HCT116 (cell line): ENCODE measurements around the gene PIGA. TPM values are rescaled to one million over a fixed set of nuclear protein-coding genes. Genes with fewer than 3 reads are reported as not detected.

Source experiments
- ATAC-seq: fragments of 200-7000 bp; cut with Tn5 transposase; 2 replicates; pipeline ENCODE4 v1.9.1; 2020; ENCODE audit warnings: mild to moderate bottlenecking, moderate library complexity
- BruUV-seq: library from RNA; stranded (reverse); fragments of 400-500 nt; replicated peaks from 2 replicates; lab custom pipeline; 2021; lab: Mats Ljungman, UMichigan
- CTCF ChIA-PET: fragments of 300-600 bp; sonication (Branson Sonifier 250); formaldehyde crosslinking; loops from one replicate; lab custom pipeline; 2021; ENCODE audit warnings: antibody characterized with exemption; lab: Charles Lee
- POLR2A ChIA-PET: fragments of 300-600, 350-600 bp; sonication (Branson Sonifier 250); formaldehyde crosslinking; loops from one replicate; lab custom pipeline; 2021; ENCODE audit warnings: antibody characterized with exemption; lab: Charles Lee
- RAD21 ChIA-PET, 2 experiments: fragments of 300-600 bp; sonication (Branson Sonifier 250); formaldehyde crosslinking; loops; one replicate each; lab custom pipeline; 2023; ENCODE audit warnings: low total read pairs in 2 of 2; ENCODE audit not compliant: uncharacterized antibody in 2 of 2, unreplicated experiment in 2 of 2, low non-redundant PET in 1 of 2; lab: Charles Lee
- DNase-seq: peaks from one replicate; pipeline ENCODE4 v3.0.0-alpha.2; 2010; ENCODE audit warnings: low read depth, low spot score
- H2AFZ ChIP-seq: fragments of 200-600 bp; shearing (Covaris generic), sonication (generic); 2 replicates; pipeline ENCODE4 v1.6.1; 2017; ENCODE audit warnings: low read depth, mixed run types, mixed read lengths, antibody characterized with exemption, low read length; ENCODE audit not compliant: poor library complexity, severe bottlenecking
- H3K27ac ChIP-seq: 2 replicates; pipeline ENCODE4 v1.5.1; 2012; ENCODE audit warnings: low read depth, low read length
- H3K27me3 ChIP-seq: fragments of 200-600 bp; sonication (generic); 2 replicates; pipeline ENCODE4 v1.6.1; 2016; ENCODE audit warnings: mixed run types, low read length, mixed read lengths; ENCODE audit not compliant: insufficient read depth
- H3K36me3 ChIP-seq, 2 experiments: fragments of 200-500 bp in 1 of 2; fragments of 200-600 bp in 1 of 2; sonication (Bioruptor generic) in 1 of 2; sonication (generic) in 1 of 2; 2 replicates each; pipeline versions ENCODE4 v1.5.1 to v1.6.1; 2014 to 2016; ENCODE audit warnings: low read length in 2 of 2, inconsistent platforms in 1 of 2, mixed read lengths in 1 of 2, mixed run types in 1 of 2; ENCODE audit not compliant: insufficient read depth in 2 of 2, control insufficient read depth in 1 of 2
- H3K4me1 ChIP-seq, 2 experiments: fragments of 200-600 bp in 1 of 2; sonication (generic) in 1 of 2; 2 replicates each; pipeline versions ENCODE4 v1.5.1 to v1.6.1; 2012 to 2017; ENCODE audit warnings: low read length in 2 of 2, inconsistent platforms in 1 of 2, mild to moderate bottlenecking in 1 of 2, mixed read lengths in 1 of 2, mixed run types in 1 of 2, moderate library complexity in 1 of 2; ENCODE audit not compliant: insufficient read depth in 2 of 2, control insufficient read depth in 1 of 2
- H3K4me2 ChIP-seq: fragments of 200-600 bp; sonication (generic); 2 replicates; pipeline ENCODE4 v1.6.1; 2017; ENCODE audit warnings: mixed run types, low read length, mixed read lengths
- H3K4me3 ChIP-seq, 2 experiments: fragments of 200-600 bp in 1 of 2; sonication (generic) in 1 of 2; replicated peaks in 1 of 2; 2 replicates each; pipeline ENCODE4 v1.5.1; 2011 to 2016; ENCODE audit warnings: low read length in 2 of 2, control low read depth in 1 of 2, low read depth in 1 of 2, mild to moderate bottlenecking in 1 of 2, mixed read lengths in 1 of 2, mixed run types in 1 of 2
- H3K79me2 ChIP-seq: fragments of 200-600 bp; sonication (generic); 2 replicates; pipeline ENCODE4 v1.6.1; 2017; ENCODE audit warnings: mild to moderate bottlenecking, mixed run types, low read length, moderate library complexity, mixed read lengths; ENCODE audit not compliant: insufficient read depth
- H3K9ac ChIP-seq: fragments of 200-600 bp; sonication (generic); 2 replicates; pipeline ENCODE4 v1.6.1; 2016; ENCODE audit warnings: low read length, mixed read lengths
- H3K9me2 ChIP-seq: fragments of 200-600 bp; sonication (generic), shearing (Covaris generic); 2 replicates; pipeline ENCODE4 v1.6.1; 2017; ENCODE audit warnings: mixed run types, mild to moderate bottlenecking, moderate library complexity; ENCODE audit not compliant: insufficient read depth
- H3K9me3 ChIP-seq, 2 experiments: fragments of 200-500 bp in 1 of 2; fragments of 200-600 bp in 1 of 2; sonication (Bioruptor generic) in 1 of 2; sonication (generic) in 1 of 2; 2 replicates each; pipeline ENCODE4 v1.6.1; 2014 to 2017; ENCODE audit warnings: low read length in 2 of 2, mixed read lengths in 2 of 2, inconsistent platforms in 1 of 2, low read depth in 1 of 2, mild to moderate bottlenecking in 1 of 2, mixed run types in 1 of 2, moderate library complexity in 1 of 2; ENCODE audit not compliant: control insufficient read depth in 1 of 2, insufficient read depth in 1 of 2
- H4K20me1 ChIP-seq: fragments of 200-600 bp; sonication (generic), shearing (Covaris generic); 2 replicates; pipeline ENCODE4 v1.6.1; 2017; ENCODE audit warnings: mixed run types, mild to moderate bottlenecking, moderate library complexity; ENCODE audit not compliant: insufficient read depth
- EGR1 ChIP-seq: IDR thresholded peaks from 2 replicates; pipeline ENCODE4 v1.6.1; 2012; ENCODE audit warnings: low read depth
- EZH2 ChIP-seq: fragments of 200-600 bp; sonication (generic); IDR thresholded peaks from 2 replicates; pipeline ENCODE4 v1.6.1; 2017; ENCODE audit warnings: antibody characterized with exemption, mixed run types
- EZH2phosphoT487 ChIP-seq: fragments of 200-600 bp; IDR thresholded peaks from 2 replicates; pipeline ENCODE4 v1.6.1; 2018; ENCODE audit warnings: antibody characterized with exemption, borderline replicate concordance
- POLR2AphosphoS5 ChIP-seq: IDR thresholded peaks from 2 replicates; pipeline ENCODE4 v1.6.1; 2011; ENCODE audit warnings: mild to moderate bottlenecking, low read depth, low read length, moderate library complexity
- RAD21 ChIP-seq: IDR thresholded peaks from 2 replicates; pipeline ENCODE4 v1.6.1; 2012; ENCODE audit warnings: low read depth, mild to moderate bottlenecking
- SIN3A ChIP-seq: IDR thresholded peaks from 2 replicates; pipeline ENCODE4 v1.6.1; 2012; ENCODE audit warnings: low read depth
- SP1 ChIP-seq: IDR thresholded peaks from 2 replicates; pipeline ENCODE4 v1.6.1; 2012; ENCODE audit warnings: low read depth
- TCF7L2 ChIP-seq: IDR thresholded peaks from 2 replicates; pipeline ENCODE4 v1.7.0; 2011; ENCODE audit warnings: borderline replicate concordance, inconsistent platforms; ENCODE audit not compliant: insufficient read depth, insufficient read length; ENCODE audit errors: extremely low read depth
- intact Hi-C: fragments of 100-400 bp; cut with micrococcal nuclease; formaldehyde crosslinking; loops from 2 replicates; pipeline ENCODE4 v1.10.0; 2022
- total RNA-seq: library from RNA; stranded (reverse); gene quantifications from one replicate; pipeline ENCODE4 v1.2.1, GENCODE V29; 2021; ENCODE audit not compliant: unreplicated experiment
- TF ChIP-seq, protein P1 (sequence below): IDR thresholded peaks from 2 replicates; pipeline ENCODE4 v1.6.1; 2012; ENCODE audit warnings: low read depth
- TF ChIP-seq, protein P2 (sequence below): IDR thresholded peaks from 2 replicates; pipeline ENCODE4 v1.6.1; 2012
- TF ChIP-seq, protein P3 (sequence below), 3 experiments: fragments of 200-600 bp in 1 of 3; sonication (generic) in 1 of 3; IDR thresholded peaks in 2 of 3; conservative IDR thresholded peaks in 1 of 3; 2 replicates each; pipeline ENCODE4 v1.5.1; 2012 to 2017; ENCODE audit warnings: low read depth in 2 of 3, low read length in 2 of 3, antibody characterized with exemption in 1 of 3, borderline replicate concordance in 1 of 3, control low read depth in 1 of 3, mild to moderate bottlenecking in 1 of 3, mixed read lengths in 1 of 3, mixed run types in 1 of 3, moderate library complexity in 1 of 3; ENCODE audit not compliant: insufficient read depth in 1 of 3
- TF ChIP-seq, protein P4 (sequence below): IDR thresholded peaks from 2 replicates; pipeline ENCODE4 v1.6.1; 2011; ENCODE audit warnings: mild to moderate bottlenecking, low read length, moderate library complexity; ENCODE audit not compliant: insufficient replicate concordance; ENCODE audit errors: extremely low read depth

Gene PIGA
- total RNA-seq, 1 experiment from 2014 or later, result 12.7 TPM

DNA sequence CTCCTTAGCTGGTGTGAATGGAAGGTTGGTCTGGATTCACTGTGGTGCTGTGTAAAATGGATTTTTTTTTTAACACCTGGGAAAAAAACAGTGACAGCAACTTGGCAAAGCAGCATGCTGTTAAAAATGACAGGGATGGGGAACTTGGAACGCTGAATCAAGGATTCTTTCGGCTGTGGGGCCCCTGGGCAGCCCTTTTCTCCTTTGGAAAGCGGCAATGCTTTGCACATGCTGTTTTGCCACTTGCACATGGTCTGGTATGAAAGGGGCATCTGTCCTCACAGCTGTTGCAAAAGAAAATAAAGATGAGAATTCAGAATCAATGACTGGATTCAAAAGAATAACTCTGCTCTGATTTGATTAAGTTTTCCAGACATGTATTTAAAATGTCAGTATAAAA is 10.7 kb upstream of the PIGA start (continued):
- TF ChIP-seq, protein P1, sequence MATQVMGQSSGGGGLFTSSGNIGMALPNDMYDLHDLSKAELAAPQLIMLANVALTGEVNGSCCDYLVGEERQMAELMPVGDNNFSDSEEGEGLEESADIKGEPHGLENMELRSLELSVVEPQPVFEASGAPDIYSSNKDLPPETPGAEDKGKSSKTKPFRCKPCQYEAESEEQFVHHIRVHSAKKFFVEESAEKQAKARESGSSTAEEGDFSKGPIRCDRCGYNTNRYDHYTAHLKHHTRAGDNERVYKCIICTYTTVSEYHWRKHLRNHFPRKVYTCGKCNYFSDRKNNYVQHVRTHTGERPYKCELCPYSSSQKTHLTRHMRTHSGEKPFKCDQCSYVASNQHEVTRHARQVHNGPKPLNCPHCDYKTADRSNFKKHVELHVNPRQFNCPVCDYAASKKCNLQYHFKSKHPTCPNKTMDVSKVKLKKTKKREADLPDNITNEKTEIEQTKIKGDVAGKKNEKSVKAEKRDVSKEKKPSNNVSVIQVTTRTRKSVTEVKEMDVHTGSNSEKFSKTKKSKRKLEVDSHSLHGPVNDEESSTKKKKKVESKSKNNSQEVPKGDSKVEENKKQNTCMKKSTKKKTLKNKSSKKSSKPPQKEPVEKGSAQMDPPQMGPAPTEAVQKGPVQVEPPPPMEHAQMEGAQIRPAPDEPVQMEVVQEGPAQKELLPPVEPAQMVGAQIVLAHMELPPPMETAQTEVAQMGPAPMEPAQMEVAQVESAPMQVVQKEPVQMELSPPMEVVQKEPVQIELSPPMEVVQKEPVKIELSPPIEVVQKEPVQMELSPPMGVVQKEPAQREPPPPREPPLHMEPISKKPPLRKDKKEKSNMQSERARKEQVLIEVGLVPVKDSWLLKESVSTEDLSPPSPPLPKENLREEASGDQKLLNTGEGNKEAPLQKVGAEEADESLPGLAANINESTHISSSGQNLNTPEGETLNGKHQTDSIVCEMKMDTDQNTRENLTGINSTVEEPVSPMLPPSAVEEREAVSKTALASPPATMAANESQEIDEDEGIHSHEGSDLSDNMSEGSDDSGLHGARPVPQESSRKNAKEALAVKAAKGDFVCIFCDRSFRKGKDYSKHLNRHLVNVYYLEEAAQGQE, result no peak
- TF ChIP-seq SIN3A (no peak), EGR1 (no peak)

DNA sequence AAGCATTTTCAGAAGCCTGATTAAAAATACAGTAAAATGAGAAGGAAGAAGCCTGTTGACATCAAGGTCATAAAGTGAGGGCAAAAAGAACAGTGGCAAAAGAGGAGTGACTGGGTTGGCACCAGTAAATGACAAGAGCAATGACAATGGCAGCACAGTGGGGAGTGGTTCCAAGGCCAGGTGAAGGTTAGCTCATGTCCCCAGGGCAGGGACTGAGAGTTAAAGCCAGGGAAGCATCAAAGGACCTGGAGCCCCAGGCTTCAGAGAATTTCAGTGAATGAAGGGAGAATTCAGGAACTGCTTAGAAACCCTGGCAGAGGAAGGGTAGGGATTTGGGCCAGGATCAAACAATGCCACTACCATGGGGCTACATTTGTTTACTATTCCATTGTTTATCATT is 8.8 kb upstream of the PIGA start:
- Histone ChIP-seq H2AFZ (no peak overlapping the region), H3K9me3 (no peaks in the 10 kb centered on the region), H3K27me3 (no peaks in the 10 kb centered on the region), H3K4me1 (no peaks in the 10 kb centered on the region), H3K4me2 (no peak overlapping the region), H3K9me2 (no peaks in the 10 kb centered on the region), H3K9ac (no peak overlapping the region), H3K79me2 (no peaks in the 10 kb centered on the region), H3K27ac (no peak overlapping the region), H3K4me3 (no peak overlapping the region), H3K36me3 (no peaks in the 10 kb centered on the region), H4K20me1 (no peaks in the 10 kb centered on the region)
- BruUV-seq, result no TSS peak
- RAD21 ChIA-PET, result no interaction called here
- intact Hi-C loops, result no loop called here
- CTCF ChIA-PET, result no interaction called here
- POLR2A ChIA-PET, result no interaction called here
- no peak for DNase-seq
- no peak for ATAC-seq
- no peak for TF ChIP-seq EZH2phosphoT487
- no peak for TF ChIP-seq EGR1
- TF ChIP-seq, protein P2, sequence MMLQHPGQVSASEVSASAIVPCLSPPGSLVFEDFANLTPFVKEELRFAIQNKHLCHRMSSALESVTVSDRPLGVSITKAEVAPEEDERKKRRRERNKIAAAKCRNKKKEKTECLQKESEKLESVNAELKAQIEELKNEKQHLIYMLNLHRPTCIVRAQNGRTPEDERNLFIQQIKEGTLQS, result no peak
- TF ChIP-seq, protein P3, sequence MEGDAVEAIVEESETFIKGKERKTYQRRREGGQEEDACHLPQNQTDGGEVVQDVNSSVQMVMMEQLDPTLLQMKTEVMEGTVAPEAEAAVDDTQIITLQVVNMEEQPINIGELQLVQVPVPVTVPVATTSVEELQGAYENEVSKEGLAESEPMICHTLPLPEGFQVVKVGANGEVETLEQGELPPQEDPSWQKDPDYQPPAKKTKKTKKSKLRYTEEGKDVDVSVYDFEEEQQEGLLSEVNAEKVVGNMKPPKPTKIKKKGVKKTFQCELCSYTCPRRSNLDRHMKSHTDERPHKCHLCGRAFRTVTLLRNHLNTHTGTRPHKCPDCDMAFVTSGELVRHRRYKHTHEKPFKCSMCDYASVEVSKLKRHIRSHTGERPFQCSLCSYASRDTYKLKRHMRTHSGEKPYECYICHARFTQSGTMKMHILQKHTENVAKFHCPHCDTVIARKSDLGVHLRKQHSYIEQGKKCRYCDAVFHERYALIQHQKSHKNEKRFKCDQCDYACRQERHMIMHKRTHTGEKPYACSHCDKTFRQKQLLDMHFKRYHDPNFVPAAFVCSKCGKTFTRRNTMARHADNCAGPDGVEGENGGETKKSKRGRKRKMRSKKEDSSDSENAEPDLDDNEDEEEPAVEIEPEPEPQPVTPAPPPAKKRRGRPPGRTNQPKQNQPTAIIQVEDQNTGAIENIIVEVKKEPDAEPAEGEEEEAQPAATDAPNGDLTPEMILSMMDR (IDR thresholded peaks at IDR 0.05 in 2 of 3, conservative IDR thresholded peaks at IDR 0.05 in 1 of 3; ENCODE audit: borderline replicate concordance in 1 of 3, insufficient read depth in 1 of 3, low read depth in 2 of 3, low read length in 2 of 3), result no peak
- TF ChIP-seq SP1, result no peak
- TF ChIP-seq RAD21, result no peak
- TF ChIP-seq, protein P1, result no peak
- TF ChIP-seq, protein P4, sequence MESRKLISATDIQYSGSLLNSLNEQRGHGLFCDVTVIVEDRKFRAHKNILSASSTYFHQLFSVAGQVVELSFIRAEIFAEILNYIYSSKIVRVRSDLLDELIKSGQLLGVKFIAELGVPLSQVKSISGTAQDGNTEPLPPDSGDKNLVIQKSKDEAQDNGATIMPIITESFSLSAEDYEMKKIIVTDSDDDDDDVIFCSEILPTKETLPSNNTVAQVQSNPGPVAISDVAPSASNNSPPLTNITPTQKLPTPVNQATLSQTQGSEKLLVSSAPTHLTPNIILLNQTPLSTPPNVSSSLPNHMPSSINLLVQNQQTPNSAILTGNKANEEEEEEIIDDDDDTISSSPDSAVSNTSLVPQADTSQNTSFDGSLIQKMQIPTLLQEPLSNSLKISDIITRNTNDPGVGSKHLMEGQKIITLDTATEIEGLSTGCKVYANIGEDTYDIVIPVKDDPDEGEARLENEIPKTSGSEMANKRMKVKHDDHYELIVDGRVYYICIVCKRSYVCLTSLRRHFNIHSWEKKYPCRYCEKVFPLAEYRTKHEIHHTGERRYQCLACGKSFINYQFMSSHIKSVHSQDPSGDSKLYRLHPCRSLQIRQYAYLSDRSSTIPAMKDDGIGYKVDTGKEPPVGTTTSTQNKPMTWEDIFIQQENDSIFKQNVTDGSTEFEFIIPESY, result no peak
- TF ChIP-seq EZH2, result no peak
- TF ChIP-seq POLR2AphosphoS5, result no peak
- TF ChIP-seq TCF7L2, result no peak
